Measurements from ENCODE around the gene DDX28. TPM values are rescaled to one million over a fixed set of nuclear protein-coding genes. Genes with fewer than 3 reads are reported as not detected.
"Not testable (repeated sequence)": the region's sequence is repeated elsewhere in the genome, so short reads cannot be mapped to it uniquely, and the experiment has no call there.

The DDX28 gene
- total RNA-seq, 2 experiments from 2014 or later = 16.6 to 17.3 TPM

DNA sequence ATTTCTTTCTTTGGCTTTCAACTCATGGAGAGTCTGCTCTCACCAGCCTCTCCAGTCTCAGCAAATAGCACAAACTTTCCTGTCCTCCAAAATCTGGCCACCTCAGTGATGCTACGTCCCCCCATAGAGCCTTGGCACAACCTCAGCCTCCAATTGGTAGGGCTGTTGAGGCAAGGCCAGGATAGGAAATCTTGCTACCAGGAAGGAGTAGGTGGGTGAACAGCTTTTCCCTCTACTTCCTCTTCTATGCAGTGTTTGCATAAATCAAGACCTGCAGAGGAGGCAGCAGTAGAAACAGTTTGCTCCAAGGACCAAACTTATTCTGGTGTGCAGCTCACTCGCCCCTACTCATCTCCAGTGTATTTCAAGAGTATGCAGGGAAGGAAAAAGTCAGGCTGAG, 23.0 kb downstream of the DDX28 start:
- Mint-ChIP-seq H3K27me3 (no peaks in the 10 kb centered on the region), H3K4me3 (peak overlapping the region; percentile 63), H3K4me1 (ENCODE audit: low read depth) (peaks cover 53% of the 10 kb centered on the region), H3K27ac (peak overlapping the region; percentile 82), H3K36me3 (ENCODE audit: low read depth) (peaks cover 5% of the 10 kb centered on the region), H3K9me3 (no peaks in the 10 kb centered on the region)
- peak; percentile 7 for ATAC-seq
- POLR2A ChIA-PET = interaction anchor here (0.8 to 1.5 kb wide), 7 partner anchors 9 to 64 kb away, joined by 3 to 5 read pairs (median 3); partner anchors contain the start of genes DUS2 and PSMB10
- TF ChIP-seq, protein P1, sequence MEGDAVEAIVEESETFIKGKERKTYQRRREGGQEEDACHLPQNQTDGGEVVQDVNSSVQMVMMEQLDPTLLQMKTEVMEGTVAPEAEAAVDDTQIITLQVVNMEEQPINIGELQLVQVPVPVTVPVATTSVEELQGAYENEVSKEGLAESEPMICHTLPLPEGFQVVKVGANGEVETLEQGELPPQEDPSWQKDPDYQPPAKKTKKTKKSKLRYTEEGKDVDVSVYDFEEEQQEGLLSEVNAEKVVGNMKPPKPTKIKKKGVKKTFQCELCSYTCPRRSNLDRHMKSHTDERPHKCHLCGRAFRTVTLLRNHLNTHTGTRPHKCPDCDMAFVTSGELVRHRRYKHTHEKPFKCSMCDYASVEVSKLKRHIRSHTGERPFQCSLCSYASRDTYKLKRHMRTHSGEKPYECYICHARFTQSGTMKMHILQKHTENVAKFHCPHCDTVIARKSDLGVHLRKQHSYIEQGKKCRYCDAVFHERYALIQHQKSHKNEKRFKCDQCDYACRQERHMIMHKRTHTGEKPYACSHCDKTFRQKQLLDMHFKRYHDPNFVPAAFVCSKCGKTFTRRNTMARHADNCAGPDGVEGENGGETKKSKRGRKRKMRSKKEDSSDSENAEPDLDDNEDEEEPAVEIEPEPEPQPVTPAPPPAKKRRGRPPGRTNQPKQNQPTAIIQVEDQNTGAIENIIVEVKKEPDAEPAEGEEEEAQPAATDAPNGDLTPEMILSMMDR (IDR thresholded peaks at IDR 0.05) = no peak
- CTCF ChIA-PET = interaction anchor here (1.0 to 2.9 kb wide), 3 partner anchors 9 to 23 kb away, joined by 3 to 8 read pairs (median 3); partner anchors contain the start of genes DDX28 and DUS2
- intact Hi-C loops (cut with micrococcal nuclease) = no loop called here
- no peak for DNase-seq

DNA sequence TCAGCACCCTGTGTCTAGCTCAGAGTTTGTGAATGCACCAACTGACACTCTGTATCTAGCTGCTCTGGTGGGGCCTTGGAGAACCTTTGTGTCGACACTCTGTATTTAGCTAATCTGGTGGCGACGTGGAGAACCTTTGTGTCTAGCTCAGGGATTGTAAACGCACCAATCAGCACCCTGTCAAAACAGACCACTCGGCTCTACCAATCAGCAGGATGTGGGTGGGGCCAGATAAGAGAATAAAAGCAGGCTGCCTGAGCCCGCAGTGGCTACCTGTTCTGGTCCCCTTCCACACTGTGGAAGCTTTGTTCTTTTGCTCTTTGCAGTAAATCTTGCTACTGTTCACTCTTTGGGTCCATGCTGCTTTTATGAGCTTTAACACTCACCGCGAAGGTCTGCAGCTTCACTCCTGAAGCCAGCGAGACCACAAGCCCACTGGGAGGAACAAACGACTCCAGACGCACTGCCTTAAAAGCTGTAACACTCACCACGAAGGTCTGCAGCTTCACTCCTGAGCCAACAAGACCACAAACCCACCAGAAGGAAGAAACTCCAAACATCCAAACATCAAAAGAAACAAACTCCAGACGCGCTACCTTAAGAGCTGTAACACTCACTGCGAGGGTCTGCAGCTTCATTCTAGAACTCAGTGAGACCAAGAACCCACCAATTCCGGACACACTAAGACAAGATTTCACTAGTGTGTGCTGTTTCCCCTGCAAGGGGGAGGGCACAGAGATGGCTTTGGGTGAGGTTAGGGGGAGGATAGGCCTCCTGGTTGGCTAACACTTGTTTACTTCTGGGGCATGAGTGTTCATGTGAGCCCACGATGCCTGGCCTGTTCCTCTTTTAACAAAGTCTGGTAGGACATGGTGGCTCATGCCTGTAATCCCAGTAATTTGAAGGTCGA, 24.0 kb downstream of the DDX28 start, which contains the start of gene DPEP2:
Gene DPEP2, minus strand, starts transcription at position 706 of the 910 bp plus-strand sequence. CDS start 6,272 bp downstream, outside the sequence.
- CTCF ChIA-PET = interaction anchor here (1.0 to 2.9 kb wide), 3 partner anchors 24 to 66 kb away, joined by 3 to 15 read pairs (median 8); partner anchors contain the start of genes DDX28 and DUS2
- ATAC-seq (peak; percentile 84), DNase-seq (peak; percentile 66)
- Mint-ChIP-seq H3K4me3 (peak within 1 kb of the TSS; percentile 63), H3K4me1 (ENCODE audit: low read depth) (peaks cover 54% of the 10 kb centered on the region), H3K27ac (peak within 1 kb of the TSS; percentile 82)
- H3K9me3 Mint-ChIP-seq; intact Hi-C loops (cut with micrococcal nuclease); H3K27me3 Mint-ChIP-seq; H3K36me3 Mint-ChIP-seq (ENCODE audit: low read depth): not testable (repeated sequence)
- POLR2A ChIA-PET = interaction anchor here (1.0 to 1.5 kb wide), 5 partner anchors 10 to 85 kb away, joined by 4 to 6 read pairs (median 5); partner anchors contain the start of genes DDX28, DUS2 and PSMB10

DNA sequence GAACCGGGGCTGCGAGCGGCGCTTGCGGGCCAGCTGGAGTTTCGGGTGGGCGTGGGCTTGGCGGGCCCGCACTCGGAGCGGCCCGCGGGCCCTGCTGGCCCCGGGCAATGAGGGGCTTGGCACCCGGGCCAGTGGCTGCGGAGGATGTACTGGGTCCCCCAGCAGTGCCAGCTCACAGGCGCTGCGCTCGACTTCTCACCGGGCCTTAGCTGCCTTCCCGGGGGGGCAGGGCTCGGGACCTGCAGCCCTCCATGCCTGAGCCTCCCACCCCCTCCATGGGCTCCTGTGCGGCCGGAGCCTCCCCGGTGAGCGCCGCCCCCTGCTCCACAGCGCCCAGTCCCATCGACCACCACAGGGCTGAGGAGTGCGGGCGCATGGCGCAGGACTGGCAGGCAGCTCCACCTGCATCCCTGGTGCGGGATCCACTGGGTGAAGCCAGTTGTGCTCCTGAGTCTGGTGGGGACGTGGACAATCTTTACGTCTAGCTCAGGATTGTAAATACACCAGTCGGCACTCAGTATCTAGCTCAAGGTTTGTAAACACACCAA, 24.7 kb downstream of the DDX28 start:
- peaks cover 59% of the 10 kb centered on the region for H3K4me1 Mint-ChIP-seq (ENCODE audit: low read depth)
- H3K4me3 Mint-ChIP-seq = peak overlapping the region; percentile 63
- peak overlapping the region; percentile 82 for H3K27ac Mint-ChIP-seq
- POLR2A ChIA-PET = interaction anchor here (0.6 to 1.4 kb wide), 8 partner anchors 9 to 117 kb away, joined by 3 to 6 read pairs (median 4); partner anchors contain the start of genes DDX28 and DUS2
- ATAC-seq; H3K9me3 Mint-ChIP-seq; intact Hi-C loops (cut with micrococcal nuclease); H3K36me3 Mint-ChIP-seq (ENCODE audit: low read depth); H3K27me3 Mint-ChIP-seq; DNase-seq: not testable (repeated sequence)
- CTCF ChIA-PET = interaction anchor here (2.7 to 2.9 kb wide), 2 partner anchors 25 to 43 kb away, joined by 8 to 15 read pairs; partner anchors contain the start of genes DDX28 and DUS2

DNA sequence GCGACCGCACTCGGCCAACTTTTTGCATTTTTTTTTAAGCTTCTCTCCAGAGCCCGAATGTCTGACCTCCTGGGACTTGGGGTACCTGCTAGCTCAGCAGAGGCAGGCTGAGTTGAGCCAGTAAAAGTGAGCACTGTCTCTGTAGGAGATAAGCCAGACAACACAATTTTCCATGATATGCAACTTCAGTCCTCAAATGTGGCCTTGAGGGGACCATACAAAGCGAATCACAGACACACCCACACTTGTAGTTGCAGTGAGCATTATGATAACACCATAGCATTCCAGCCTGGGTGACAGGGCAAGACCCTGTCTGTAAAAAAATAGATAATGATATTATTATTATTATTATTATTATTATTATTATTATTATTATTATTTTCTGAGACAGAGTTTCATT, 26.4 kb downstream of the DDX28 start:
- ChIA-PET CTCF (interaction anchor here (0.6 to 1.8 kb wide), 3 partner anchors 26 to 180 kb away, joined by 3 to 5 read pairs (median 3); no protein-coding TSS in a partner anchor), POLR2A (no interaction called here)
- DNase-seq = no peak
- TF ChIP-seq, protein P1 (IDR thresholded peaks at IDR 0.05) = no peak
- Mint-ChIP-seq H3K4me3 (no peak overlapping the region), H3K4me1 (ENCODE audit: low read depth) (peaks cover 66% of the 10 kb centered on the region), H3K27me3 (no peaks in the 10 kb centered on the region), H3K27ac (no peak overlapping the region), H3K9me3 (no peaks in the 10 kb centered on the region), H3K36me3 (ENCODE audit: low read depth) (peaks cover 5% of the 10 kb centered on the region)
- intact Hi-C loops (cut with micrococcal nuclease) = no loop called here
- ATAC-seq = no peak

DNA sequence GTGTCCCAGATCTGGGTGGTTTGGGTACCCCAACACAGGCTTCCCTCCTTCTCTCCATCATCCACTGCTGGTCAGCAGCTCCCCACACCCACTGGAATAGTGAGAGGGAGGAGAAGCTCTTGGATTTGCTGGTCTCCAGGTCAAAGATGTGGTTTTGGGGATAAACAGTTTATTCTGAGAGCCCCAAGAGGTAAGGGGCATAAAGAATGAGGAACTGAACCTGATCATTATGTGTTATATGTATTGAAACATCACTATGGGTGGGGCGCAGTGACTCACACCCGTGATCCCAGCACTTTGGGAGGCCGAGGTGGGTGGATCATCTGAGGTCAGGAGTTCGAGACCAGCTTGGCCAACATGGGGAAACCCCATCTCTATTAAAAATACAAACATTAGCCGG, 27.6 kb downstream of the DDX28 start:
- CTCF ChIA-PET = interaction anchor here (0.8 to 2.3 kb wide), 5 partner anchors 8 to 235 kb away, joined by 3 to 22 read pairs (median 5); partner anchors contain the start of genes DDX28 and DUS2

DNA sequence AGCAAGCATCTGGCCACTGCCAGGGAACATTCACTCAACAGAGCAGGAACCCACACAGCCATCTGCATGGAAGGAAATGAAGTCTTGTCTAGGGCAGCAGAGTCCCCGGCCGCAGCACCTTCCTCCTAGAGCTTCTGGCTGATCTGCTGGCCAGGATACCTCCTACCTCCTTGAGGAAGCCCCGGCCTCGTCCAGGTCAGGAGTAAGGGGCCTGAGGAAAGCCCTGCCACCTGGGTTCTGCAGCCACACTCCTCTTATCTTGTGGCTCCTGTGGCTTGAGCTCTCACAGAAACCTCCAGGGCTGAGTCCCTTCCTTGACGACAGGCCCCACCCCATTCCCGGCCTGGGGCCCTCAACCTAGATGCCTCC, 29.0 kb downstream of the DDX28 start:
- Mint-ChIP-seq H3K4me1 (ENCODE audit: low read depth) (peaks cover 46% of the 10 kb centered on the region), H3K27ac (peak overlapping the region; percentile 98), H3K4me3 (peak overlapping the region; percentile 75)
- ChIA-PET POLR2A (interaction anchor here (1.0 to 1.4 kb wide), 5 partner anchors 11 to 57 kb away, joined by 3 to 5 read pairs (median 4); partner anchors contain the start of genes DDX28, DUS2 and PSMB10), CTCF (interaction anchor here (0.6 to 2.3 kb wide), 11 partner anchors 9 to 422 kb away, joined by 3 to 22 read pairs (median 4); partner anchors contain the start of genes DDX28 and DUS2)
- H3K27me3 Mint-ChIP-seq; DNase-seq; intact Hi-C loops (cut with micrococcal nuclease); H3K36me3 Mint-ChIP-seq (ENCODE audit: low read depth); H3K9me3 Mint-ChIP-seq: not testable (repeated sequence)
- peak; percentile 22 for ATAC-seq

More for the DNA sequence above, 27.6 kb downstream of the DDX28 start:
- DNase-seq = peak; percentile 80
- H3K27me3 Mint-ChIP-seq = no peaks in the 10 kb centered on the region
- intact Hi-C loops (cut with micrococcal nuclease) = no loop called here
- no peaks in the 10 kb centered on the region for H3K9me3 Mint-ChIP-seq
- TF ChIP-seq, protein P1 (IDR thresholded peaks at IDR 0.05) = no peak
- no peak overlapping the region for H3K4me3 Mint-ChIP-seq
- H3K4me1 Mint-ChIP-seq (ENCODE audit: low read depth) = peaks cover 60% of the 10 kb centered on the region
- POLR2A ChIA-PET = interaction anchor here (0.6 to 1.1 kb wide), 6 partner anchors 10 to 153 kb away, joined by 3 read pairs; partner anchors contain the start of gene NFATC3
- H3K27ac Mint-ChIP-seq = peak overlapping the region; percentile 82
- H3K36me3 Mint-ChIP-seq (ENCODE audit: low read depth) = peaks cover 5% of the 10 kb centered on the region
- ATAC-seq = no peak
